ENCODE results near the gene STOX1.

DNA sequence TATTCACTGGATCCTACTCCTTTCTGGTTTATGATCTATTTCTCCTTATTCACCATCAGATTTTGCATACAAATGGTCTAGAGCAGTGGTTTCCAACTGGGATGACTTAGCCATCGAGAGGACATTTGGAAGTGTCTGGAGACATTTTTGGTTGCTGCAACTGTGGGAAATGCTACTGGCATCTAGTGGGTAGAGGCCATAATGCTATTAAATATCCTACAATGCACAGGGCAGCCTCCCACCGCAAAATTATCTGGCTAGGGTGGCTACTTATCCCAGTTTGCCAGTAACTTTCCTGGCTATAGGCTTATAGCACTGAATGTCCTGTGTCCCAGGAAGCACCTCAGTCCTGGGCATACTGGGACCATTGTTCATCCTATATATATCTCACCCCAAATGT is 52.3 kb downstream of the STOX1 start:
- TF ChIP-seq, protein P1, sequence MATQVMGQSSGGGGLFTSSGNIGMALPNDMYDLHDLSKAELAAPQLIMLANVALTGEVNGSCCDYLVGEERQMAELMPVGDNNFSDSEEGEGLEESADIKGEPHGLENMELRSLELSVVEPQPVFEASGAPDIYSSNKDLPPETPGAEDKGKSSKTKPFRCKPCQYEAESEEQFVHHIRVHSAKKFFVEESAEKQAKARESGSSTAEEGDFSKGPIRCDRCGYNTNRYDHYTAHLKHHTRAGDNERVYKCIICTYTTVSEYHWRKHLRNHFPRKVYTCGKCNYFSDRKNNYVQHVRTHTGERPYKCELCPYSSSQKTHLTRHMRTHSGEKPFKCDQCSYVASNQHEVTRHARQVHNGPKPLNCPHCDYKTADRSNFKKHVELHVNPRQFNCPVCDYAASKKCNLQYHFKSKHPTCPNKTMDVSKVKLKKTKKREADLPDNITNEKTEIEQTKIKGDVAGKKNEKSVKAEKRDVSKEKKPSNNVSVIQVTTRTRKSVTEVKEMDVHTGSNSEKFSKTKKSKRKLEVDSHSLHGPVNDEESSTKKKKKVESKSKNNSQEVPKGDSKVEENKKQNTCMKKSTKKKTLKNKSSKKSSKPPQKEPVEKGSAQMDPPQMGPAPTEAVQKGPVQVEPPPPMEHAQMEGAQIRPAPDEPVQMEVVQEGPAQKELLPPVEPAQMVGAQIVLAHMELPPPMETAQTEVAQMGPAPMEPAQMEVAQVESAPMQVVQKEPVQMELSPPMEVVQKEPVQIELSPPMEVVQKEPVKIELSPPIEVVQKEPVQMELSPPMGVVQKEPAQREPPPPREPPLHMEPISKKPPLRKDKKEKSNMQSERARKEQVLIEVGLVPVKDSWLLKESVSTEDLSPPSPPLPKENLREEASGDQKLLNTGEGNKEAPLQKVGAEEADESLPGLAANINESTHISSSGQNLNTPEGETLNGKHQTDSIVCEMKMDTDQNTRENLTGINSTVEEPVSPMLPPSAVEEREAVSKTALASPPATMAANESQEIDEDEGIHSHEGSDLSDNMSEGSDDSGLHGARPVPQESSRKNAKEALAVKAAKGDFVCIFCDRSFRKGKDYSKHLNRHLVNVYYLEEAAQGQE (IDR thresholded peaks at IDR 0.05; ENCODE audit: borderline replicate concordance) = no peak
- TF ChIP-seq, protein P2, sequence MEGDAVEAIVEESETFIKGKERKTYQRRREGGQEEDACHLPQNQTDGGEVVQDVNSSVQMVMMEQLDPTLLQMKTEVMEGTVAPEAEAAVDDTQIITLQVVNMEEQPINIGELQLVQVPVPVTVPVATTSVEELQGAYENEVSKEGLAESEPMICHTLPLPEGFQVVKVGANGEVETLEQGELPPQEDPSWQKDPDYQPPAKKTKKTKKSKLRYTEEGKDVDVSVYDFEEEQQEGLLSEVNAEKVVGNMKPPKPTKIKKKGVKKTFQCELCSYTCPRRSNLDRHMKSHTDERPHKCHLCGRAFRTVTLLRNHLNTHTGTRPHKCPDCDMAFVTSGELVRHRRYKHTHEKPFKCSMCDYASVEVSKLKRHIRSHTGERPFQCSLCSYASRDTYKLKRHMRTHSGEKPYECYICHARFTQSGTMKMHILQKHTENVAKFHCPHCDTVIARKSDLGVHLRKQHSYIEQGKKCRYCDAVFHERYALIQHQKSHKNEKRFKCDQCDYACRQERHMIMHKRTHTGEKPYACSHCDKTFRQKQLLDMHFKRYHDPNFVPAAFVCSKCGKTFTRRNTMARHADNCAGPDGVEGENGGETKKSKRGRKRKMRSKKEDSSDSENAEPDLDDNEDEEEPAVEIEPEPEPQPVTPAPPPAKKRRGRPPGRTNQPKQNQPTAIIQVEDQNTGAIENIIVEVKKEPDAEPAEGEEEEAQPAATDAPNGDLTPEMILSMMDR (IDR thresholded peaks at IDR 0.05; ENCODE audit: poor library complexity, severe bottlenecking) = no peak
- no peak for TF ChIP-seq RAD21 (conservative IDR thresholded peaks at IDR 0.05)

All from neural cell (in vitro differentiated cells).